GM19240 (cell line): ENCODE measurements around the gene ZNF335.
"Not testable (repeated sequence)": the region's sequence is repeated elsewhere in the genome, so short reads cannot be mapped to it uniquely, and the experiment has no call there.

Source experiments
- DNase-seq: peaks from one replicate; pipeline ENCODE4 v3.0.0; 2011; ENCODE audit warnings: low spot score; ENCODE audit not compliant: insufficient read length

Gene ZNF335

DNA sequence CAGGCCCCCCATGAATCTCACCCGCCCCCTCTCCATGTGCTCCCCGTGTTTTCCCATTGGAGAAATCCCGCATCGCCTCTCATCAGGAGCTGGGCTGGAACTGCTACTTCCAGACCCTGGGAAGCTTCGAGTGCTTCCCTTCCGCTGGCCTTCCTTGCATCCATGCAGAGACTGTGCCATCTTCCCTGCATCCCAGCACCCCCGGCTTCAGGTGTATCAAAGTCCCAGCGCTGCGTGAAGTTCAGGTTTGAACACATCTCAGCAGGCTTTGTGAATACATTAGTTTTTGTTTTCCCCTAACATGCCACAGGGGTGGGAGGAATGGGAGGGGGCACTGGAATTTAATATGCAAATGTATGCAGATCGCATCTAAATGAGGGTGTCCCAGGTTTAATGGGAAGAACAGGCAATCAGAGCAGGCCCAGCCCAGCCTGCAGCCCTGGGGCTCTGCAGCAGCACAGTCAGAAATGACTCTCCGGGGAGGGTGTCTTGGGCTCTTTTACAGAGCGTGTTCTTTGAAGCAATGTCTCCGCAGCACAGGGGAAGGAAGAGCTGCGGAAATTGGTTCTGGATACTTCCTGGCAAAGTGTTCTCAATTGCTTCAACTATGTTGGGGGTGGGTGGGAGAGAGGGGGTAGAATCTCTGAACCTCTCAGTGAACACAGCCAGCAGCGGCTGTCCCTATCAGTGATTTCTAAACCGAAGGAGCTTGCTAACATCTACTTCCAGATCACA, 28.4 kb upstream of the ZNF335 start:
- DNase-seq = no peak

DNA sequence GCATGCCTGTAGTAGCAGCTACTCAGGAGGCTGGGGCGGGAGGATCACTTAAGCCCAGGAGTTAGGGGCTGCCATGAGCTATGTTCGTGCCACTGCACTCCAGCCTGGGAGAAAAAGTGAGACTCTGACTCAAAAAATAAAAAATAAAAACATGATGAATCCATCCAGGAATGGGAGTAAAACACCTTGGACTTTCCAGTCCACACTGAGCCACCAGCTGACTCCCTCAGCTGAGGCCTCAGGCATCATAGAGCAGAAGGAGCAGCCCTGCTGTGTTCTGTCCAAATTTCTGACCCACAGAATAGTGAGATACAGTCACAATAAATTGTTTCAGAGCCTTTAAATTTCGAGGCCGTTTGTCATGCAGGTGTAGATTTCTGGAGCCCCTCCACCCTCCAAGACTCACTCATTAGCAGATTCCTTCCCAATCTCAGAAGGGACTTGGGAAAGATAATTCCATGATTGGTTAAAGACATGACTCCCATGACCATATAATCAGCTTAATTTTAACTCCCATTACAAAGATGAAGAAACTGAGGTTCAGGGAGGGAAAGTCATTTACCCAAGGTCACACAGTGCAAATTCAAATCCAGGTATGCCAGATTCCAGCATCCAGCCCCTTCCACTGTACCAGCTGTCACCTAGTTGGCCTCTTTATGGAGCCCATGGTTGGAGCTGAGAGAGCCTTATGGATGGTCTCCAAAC, 27.7 kb upstream of the ZNF335 start:
- no peak for DNase-seq

DNA sequence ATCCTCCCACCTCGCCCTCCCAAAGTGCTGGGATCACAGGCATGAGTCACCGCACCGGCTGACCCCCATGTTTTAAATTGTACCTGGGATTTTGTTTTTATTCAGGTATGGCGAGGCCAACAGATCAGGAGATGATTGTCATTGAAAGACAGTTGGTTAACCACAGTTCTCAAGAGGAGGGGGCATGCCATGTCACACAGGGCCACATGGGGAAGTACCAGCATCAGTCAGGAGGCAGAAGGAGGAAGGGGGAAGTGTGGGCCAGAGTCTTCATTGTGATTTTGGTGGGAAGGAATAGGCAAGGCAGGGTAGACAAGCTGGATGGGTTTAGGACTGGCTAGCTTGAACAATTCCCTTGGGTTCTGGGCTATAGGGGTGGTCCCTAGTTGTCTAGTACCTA, 26.8 kb upstream of the ZNF335 start:
- DNase-seq = no peak

DNA sequence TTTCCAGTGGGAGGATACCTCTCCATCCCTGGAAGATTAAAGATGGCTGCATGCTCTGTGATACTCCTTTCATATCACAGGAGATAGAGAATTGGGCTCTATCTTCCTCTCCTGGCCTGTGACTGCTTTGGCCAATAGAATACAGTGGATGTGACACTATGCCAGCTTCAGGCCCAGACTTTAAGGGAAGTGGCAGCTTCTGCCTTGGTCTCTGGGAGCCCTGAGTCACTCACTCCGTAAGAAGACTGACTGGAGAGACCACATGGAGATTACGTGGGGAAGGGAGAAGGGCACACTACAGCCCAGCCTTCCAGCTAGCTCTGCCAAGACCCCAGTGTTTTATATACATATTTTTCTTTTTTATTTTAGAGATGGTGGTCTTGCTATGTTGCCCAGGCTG, 26.3 kb upstream of the ZNF335 start:
- no peak for DNase-seq

DNA sequence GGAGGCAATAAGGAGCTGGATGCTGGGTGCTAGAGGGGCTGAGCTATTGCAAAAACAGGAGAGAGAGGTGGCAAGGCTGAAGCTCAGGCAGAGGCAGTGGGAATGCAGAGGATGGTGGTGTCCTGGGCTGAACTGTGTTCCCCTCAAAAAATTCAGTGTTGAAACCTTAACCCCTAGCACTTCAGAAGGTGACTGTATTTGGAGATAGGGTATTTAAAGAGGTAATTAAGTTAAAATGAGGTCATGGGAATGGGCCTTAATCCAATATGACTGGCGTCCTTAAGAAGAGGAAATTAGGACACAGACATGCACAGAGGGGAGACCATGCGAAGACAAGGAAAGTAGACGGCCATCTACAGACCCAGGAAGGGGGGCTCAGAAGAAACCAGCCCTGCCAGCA, 25.2 kb upstream of the ZNF335 start:
- no peak for DNase-seq

DNA sequence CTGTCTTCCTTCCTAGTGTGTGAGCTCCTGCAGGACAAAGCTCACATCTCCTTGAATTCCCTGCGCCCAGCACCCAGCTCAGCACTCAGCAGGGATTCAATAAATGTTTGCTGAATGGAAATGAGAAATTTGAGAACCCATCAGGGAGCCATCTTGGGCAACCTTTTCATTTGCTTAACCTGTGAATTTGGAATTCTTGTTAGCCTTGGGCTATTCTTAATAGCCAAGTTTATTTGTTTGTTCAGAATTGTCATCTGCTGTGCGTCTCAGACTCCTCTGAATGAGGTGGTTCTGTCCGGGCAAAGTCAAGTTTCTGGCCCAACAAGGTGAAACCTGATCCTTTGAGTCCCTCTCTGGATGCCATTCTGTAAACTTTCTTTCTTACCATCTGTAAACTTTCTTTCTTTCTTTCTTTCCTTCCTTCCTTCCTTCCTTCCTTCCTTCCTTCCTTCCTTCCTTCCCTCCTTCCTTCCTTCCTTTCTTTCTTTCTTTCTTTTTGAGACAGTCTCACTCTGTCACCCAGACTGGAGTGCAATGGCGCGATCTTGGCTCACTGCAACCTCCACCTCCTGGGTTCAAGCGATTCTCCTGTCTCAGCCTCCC, 23.6 kb upstream of the ZNF335 start:
- DNase-seq = not testable (repeated sequence)

DNA sequence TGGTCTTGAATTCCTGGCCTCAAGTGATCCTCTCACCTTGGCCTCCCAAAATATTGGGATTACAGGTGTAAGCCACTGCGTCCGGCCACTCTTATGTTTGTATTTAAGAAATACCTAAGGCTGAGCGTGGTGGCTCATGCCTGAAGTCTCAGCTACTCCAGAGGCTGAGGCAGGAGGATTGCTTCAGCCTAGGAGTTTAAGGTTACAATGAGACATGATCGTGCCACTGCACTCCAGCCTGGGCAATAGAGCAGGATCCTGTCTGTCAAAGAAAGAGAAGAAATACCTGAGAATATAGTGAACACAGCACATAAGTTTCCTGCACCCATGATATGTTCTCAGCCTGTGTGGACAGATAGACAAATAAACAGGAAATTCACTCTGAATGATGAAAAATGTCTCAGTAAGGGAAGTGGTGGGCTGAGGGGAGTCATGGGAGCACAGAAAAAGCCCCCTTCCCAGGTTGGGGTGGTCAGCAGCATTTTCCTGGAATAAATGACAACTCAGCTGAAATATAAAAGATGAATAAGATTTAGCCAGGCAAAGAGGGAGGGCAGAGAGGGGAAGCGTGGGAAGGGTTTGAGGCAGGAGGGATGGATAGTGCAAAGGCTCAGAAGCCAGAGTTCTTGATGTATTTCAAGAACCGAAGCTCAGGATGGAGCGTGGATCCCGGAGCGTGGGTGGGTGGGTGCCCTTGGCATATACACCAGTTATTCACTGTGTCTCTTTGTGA, 22.9 kb upstream of the ZNF335 start:
- DNase-seq = no peak

DNA sequence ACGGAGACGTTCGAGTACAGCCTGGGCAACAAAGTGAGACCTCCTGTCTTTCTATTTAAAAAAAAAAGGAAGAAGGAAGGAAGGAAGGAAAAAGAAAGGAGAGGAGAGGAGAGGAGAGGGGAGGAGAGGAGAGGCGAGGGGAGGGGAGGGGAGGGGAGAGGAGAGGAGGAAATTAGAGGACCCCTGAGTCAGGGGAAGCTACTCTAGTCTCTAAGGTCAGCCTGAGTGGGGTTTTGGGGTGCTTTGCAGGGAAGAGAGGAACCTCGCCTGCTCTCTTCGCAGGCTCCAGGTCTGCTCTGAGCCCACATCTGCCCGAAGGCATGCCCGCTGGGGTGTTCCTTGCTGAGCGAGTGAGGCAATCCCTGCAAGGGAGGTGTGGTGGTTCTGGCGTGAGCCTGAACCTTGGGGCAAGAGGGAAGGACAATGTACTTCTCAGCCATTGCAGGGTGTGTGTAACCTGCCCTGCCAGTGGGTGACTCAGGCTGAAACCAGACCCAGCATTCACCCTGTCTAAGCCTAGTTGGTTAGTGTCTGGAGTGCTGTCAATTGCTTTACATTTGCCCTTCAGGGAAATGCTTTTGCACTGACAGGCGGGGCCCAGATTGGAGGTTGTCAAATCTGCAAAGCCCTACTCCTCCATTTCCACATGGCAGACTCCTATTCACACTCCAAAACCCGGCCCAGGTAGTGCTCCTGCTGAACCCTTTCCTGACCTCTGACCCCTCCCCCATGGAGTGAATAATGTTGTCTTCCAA, 21.4 kb upstream of the ZNF335 start:
- DNase-seq = no peak

DNA sequence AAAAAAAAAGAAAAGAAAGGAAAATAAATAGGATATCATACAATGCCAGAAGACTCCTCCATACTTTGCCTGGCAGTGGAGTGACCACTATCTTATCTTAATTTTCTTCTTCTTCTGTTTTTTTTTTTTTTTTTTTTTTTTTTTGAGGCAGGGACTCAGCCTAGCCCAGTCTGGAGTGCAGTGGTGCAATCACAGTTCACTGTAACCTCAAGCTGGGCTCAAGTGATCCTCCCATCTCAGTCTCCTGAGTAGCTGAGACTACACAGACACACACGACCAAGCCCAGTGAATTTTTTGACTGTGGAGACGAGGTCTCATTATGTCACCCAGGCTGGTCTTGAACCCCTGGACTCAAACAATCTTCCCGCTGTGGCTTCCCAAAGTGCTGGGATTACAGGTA, 19.6 kb upstream of the ZNF335 start:
- DNase-seq = no peak

DNA sequence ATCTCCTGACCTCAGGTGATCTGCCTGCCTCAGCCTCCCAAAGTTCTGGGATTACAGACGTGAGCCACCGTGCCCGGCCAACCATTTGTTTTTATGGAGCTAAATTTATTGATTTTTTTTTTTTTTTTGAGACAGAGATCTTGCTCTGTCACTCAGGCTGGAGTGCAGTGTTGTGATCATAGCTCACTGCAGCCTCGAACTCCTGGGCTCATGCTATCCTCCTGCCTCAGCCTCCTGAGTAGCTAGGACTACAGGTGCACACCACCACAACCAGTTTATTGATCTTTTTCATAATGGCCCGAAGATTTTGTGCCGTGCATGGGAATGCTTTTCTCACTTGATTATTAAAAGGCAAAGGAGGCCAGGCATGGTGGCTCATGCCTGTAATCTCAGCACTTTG, 16.8 kb upstream of the ZNF335 start:
- DNase-seq = not testable (repeated sequence)

DNA sequence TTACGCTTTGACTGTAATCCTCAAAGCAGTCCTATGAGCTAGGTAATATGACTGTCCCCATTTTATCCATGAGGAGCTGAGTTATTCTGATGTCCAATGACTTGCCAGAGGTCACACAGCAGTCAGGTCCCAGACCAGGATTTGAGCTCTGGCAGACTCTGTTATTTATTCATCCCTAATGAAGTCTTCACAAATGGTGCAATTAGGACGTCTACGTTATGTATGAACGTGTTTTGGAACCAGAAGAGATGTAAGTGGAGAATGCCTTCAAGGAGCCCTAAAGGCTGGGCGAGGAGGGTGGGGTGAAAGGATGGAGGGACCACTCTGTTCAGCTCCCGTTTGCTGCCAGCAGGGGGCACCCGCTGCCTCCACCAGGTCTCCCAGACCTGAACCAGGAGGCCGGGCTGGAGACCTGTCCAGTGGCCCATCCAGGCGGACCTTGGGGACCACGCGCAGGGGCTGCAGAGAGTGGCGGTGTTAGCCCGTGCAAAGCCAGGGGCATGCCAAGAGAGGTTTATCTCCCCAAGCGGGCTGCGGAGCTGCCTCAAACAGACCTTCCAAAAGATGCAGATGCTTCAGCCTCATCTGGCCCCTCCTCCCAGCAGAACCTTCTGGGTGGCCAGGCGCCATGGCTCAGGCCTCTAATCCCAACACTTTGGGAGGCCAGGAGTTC, 15.2 kb upstream of the ZNF335 start:
- DNase-seq = peak; percentile 76

DNA sequence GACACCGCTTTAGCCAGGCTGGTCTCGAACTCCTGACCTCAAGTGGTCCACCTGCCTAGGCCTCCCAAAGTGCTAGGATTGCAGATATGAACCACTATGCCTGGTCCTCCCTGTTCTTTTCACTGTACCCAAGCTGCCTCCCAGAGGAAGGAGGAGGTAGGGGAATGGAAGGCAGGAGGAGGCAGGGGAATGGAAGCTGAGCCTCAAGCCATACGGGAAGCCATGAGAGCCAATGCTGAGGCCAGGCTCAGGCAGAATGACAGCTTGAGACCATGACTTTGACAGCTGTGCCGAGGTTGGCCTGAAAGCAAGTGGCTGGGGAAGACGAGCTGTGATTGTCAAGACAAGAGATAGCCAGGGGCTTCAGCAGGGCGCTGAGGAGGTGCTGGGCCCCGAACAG, 13.6 kb upstream of the ZNF335 start:
- no peak for DNase-seq

DNA sequence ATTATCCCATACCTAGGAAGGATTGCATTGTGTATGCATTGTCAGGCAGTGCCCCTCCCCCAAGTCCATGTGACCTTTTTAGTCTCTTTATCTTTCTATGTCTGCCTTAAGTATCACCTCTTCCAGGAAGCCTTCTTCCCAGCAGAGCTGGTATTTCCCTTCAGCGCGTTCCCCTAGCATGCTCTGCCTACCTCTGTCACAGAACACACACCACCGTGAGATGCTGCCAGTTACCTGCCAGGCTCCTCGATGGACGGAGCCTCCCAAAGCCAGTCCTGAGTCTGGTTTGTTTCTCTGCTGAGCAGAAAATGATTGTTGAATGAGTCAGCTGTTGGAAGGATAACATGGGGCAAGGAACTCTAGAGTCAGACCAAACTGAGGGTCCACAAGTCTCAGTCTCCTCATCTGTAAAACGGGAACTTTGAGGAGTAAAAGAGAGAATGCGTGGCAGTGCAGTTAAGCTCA, 11.3 kb upstream of the ZNF335 start:
- DNase-seq = no peak

DNA sequence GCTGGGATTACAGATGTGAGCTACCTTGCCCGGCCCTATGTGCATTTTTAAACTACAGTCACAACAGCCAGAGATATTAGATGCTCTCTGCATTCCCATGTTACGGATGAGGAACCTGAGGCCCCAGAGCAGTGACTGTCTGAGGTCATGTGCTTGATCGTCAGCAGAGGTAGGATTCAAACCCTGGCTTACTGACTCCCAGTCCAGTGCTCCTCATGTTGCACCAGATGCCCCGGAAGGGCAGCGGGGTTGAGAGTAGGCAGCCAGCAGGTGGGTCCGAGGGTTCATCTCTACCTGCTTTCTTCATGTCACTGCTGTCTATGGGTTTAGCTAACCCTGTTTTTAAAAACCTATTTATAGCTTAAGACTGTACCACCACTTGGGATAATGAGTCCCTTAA, 9.3 kb upstream of the ZNF335 start:
- no peak for DNase-seq

DNA sequence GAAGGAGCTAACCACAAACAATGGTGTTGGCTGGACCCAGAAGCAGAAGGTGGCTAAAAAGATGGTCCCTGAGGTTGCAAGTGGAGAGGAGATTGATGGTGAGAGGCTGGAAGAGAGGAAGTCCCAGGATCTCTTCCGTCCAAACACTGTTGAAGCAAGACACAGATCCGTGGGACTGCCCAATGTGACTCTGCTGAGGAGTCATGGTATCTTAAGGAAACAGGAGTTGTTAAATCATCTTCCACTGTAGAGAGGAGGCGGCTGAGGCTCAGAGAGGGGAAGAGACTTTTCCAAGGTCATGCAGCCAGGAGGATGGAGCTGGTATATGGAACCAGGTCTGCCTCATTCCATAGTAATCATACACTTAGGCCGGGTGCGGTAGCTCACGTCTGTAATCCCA, 4.1 kb upstream of the ZNF335 start:
- no peak for DNase-seq

DNA sequence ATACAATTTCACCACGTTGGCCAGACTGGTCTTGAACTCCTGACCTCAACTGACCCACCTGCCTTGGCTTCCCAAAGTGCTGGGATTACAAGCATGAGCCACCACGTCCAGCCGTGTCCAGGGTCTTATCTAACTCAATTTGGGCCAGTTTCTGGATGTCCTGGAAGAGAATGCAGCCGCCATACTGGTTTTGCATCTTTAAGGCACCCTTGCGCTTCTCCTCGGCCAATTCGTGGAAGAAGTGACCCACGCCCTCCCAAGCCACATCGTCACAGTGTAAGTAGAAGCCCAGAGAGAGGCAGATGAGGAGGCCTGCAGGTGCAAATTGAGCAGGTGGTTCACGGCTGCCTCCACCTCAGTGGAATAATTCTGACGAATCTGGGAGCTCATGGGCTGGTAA, 3.7 kb upstream of the ZNF335 start:
- DNase-seq = no peak

DNA sequence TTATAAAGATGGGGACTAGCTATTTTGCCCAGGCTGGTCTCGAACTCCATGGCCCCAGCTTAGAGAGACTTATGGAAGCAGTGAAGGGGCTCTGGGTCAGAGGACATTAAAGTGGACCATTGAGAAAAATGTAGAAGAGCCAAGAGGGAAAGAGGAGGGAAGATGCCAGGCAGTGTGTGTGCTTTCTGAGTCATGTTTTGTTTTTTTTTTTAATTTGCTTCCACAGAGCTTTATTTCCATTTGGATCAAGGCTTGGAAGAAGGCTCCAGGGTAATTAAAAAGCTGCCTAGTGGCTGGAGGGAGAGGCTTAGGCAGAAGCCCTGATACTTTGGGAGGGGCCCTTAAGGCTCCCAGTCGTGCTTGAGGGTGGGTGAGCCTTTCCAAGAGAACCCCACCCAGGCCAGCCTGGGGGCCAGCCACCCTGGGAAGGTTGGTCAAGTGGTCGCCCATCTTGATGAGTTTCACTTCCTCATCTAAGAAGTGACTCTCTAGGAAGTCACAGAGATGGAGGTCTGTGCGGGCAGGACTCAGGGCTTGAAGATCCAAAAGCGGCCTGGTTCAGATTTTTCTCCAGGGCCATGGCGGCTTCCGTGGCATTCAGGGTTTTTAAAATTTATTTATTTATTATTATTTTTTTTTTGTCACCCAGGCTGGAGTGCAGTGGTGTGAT, 3.0 kb upstream of the ZNF335 start:
- no peak for DNase-seq

DNA sequence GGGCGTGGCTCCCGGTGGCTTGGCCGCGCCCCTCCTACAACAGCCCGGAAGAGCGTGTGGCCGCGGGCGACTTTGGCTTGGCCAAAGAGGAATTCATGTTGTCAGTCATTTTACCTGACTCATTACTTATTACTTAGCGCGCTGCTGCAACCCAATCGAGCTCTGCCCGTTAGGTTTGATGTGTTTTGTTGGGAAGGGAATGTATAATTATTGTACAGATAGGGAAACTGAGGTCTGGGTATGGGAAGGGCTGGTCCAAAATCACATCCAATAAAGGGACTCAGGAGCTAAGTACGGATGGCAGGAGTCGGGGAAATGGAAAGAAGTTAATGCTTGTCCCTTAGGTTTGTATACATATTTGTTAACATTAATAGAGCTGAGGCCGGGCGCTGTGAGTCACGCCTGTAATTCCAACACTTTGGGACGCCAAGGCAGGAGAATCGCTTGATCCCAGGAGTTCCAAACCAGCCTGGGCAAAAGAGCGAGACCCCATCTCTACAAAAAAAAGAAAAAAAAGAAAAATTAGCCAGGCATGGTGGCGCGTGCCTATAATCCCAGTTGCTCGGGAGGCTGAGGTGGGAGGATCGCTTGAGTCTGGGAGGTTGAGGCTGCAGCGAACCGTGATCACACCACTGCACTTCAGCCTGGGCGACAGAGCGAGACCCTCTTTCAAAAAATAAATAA, 639 bp upstream of the ZNF335 start:
- DNase-seq = peak; percentile 93

DNA sequence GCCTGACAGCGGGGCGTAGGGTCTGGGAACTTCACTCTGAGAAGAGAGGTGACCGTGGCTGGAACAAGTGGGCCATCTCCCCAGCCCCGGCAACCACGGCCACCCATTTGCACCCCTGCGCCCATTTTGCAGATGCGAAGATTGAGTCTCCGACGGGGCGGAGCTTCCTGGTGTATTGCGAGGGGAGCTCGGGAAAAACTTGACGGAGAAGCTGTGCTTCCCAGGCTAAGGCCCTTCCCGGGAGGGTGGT, 653 bp downstream of the ZNF335 start:
- DNase-seq = no peak
